Measurements from ENCODE around the gene REXO4. TPM values are rescaled to one million over a fixed set of nuclear protein-coding genes. Genes with fewer than 3 reads are reported as not detected.
A peak's percentile ranks its signal among the peaks of the same experiment; 100 is the strongest.

Gene REXO4
- total RNA-seq, 4 donors from 2014 or later = 11.5 to 18.1 (median 15.4) TPM

DNA sequence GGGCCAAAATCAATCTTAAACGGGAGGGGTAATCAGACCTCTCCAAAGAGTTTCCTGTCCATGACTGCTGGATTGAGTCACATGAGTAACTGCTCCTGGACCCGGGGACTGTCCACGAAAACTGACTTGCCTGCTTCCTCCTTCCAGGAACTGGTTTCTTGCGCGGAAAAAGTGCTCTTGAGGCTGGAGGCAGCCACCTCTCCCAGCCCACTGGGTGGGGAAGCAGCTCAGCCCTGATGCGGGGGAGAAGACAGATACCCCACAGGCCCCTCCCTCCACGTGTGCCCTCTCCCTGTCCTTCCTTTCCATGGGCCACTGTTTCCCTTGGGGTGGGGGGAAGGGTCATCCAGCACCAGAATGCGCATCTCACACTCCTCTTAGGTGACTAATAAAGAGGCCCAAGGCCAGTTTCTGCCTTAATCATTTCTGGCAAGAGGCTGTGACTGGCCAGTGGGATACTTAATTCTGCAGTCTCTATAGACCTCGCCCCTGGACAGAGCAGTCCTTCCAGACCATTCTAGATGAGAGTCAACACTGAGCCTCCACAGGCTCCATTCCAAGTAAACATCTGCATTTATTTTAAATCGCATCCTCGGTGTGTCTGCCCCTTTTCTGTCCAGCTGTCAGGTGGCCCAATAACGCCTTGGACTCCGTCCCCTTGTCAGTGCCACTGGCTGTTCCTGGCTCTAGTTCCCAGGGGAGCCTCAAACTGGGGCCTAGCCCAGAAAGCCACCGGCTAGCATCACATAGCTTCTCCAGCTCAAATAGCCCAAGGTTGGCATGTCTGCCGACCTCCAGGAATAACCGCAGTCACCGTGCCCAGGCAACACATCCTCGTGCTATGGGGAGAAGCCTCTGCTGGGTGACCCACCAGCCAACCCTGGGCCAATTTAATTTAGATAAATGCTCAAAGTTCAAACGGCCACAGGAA lies 12.0 kb downstream of the REXO4 start:
- ATAC-seq (ENCODE audit: low FRiP score) = peak; percentile 26
- TF ChIP-seq, protein P1, sequence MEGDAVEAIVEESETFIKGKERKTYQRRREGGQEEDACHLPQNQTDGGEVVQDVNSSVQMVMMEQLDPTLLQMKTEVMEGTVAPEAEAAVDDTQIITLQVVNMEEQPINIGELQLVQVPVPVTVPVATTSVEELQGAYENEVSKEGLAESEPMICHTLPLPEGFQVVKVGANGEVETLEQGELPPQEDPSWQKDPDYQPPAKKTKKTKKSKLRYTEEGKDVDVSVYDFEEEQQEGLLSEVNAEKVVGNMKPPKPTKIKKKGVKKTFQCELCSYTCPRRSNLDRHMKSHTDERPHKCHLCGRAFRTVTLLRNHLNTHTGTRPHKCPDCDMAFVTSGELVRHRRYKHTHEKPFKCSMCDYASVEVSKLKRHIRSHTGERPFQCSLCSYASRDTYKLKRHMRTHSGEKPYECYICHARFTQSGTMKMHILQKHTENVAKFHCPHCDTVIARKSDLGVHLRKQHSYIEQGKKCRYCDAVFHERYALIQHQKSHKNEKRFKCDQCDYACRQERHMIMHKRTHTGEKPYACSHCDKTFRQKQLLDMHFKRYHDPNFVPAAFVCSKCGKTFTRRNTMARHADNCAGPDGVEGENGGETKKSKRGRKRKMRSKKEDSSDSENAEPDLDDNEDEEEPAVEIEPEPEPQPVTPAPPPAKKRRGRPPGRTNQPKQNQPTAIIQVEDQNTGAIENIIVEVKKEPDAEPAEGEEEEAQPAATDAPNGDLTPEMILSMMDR (IDR thresholded peaks at IDR 0.05) = no peak
- no peak for DNase-seq (ENCODE audit: low spot score)

DNA sequence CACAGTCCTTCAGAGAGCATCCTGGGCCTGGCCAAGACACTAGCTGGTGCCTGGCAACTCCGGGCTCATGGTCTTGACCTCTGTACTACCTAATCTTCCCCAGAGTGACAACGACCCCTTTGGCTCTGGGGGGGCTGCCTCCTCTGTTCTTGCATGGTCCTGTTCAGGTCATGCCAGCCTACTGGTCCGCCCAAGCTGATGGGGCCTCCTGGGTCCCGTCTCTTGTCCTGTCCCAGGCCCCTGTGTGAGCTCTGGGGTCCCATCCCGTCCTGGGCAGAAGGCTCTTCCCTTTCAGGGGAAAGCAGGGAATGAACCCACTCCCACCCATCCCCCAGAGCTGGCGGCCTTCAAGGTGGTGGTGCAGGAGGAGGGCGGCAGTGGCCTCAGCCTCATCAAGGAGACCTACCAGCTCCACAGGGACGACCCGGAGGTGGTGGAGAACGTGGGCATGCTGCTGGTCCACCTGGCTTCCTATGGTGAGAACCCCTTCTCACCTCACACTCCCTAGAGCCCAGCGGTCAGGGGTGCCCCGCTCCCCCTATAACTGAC lies 13.3 kb downstream of the REXO4 start:
- no peak for ATAC-seq (ENCODE audit: low FRiP score)
- no peak for DNase-seq (ENCODE audit: low spot score)
- TF ChIP-seq, protein P1 (IDR thresholded peaks at IDR 0.05) = no peak

DNA sequence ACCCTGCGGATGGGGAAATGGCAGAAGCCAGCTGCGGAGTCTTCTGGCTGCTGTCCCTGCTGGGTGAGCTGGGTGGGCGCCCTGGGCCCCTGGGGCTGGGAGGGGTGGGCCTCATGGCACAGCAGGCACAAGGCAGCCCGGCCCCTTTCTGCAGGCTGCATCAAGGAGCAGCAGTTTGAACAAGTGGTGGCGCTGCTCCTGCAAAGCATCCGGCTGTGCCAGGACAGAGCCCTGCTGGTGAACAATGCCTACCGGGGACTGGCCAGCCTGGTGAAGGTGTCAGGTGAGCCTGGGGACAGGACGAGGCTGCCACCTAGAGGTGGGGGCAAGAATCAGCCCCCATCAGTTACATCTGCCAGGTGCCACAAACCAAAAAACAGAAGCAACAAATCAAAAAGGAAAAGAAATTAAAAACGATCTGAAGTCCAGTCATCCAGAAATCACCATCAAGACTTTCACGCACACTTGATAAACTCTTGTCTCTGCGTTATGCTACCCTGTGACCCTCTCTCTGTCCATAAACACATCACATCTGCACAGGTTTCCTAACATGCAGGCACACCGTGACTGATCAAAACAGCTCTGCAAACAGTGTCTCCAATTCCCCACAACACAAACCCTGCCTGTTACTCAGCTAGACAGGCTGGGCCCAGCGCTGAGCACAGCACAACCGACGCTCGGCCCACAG lies 13.9 kb downstream of the REXO4 start:
- DNase-seq (ENCODE audit: low spot score) = no peak
- TF ChIP-seq, protein P1 (IDR thresholded peaks at IDR 0.05) = no peak

DNA sequence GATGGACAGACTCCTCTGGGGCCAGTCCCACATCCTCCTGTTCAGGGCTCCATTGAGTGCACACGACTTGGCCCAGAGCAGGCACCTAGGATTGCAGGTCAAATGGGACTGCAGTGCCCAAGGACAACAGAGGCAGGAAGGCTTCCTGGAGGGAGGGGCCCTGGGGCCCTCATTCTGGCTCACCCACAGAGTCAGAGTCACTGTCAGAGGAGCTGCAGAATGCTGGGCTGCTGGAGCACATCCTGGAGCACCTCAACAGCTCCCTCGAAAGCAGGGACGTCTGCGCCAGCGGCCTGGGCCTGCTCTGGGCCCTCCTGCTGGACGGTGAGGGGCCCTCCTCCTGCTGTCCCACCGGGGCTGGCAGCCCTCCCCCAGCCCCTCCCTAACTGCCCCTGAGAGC lies 15.1 kb downstream of the REXO4 start:
- TF ChIP-seq, protein P1 (IDR thresholded peaks at IDR 0.05) = no peak
- ATAC-seq (ENCODE audit: low FRiP score) = no peak
- no peak for DNase-seq (ENCODE audit: low spot score)

More for the DNA sequence above, 13.9 kb downstream of the REXO4 start:
- ATAC-seq (ENCODE audit: low FRiP score) = no peak

DNA sequence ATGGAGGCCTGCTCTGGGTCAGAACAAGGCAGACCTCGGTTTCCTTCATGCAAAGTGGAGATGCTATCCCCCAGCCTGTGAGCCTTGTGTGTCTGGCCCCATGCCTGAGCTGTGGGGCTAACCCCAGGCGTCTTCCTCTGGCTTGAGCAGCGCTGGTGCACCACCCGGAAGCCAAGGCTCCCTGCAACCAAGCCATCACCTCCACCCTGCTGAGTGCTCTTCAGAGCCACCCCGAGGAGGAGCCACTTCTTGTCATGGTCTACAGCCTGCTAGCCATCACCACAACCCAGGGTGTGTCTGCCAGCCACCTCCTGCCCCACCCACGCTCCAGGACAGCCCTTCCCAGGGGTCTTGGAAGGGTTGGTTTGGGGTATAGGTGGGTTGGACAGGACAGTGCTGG lies 16.2 kb downstream of the REXO4 start:
- DNase-seq (ENCODE audit: low spot score) (no peak), ATAC-seq (ENCODE audit: low FRiP score) (no peak)
- TF ChIP-seq, protein P1 (IDR thresholded peaks at IDR 0.05) = no peak

DNA sequence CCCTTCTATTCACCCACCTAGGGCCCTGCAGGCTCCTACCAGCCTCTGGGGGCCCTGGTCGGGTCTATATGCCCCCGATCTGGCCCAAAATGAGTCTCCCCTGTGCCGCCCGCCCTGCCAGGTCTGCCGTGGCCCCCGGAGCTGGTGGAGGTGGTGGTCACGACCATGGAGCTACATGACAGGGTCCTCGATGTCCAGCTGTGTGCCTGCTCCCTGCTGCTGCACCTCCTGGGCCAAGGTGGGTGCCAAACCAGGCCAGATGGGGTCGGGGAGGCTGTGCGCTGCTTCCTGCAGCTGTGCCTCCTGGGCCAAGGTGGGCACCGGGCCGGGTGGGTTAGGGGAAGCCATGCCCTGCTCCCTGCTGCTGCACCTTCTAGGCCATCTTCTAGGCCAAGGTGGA lies 17.5 kb downstream of the REXO4 start:
- ATAC-seq (ENCODE audit: low FRiP score) = no peak
- TF ChIP-seq, protein P1 (IDR thresholded peaks at IDR 0.05) = no peak
- DNase-seq (ENCODE audit: low spot score) = no peak
